ENCODE measurements around the gene SERPIND1.
A peak's percentile ranks its signal among the peaks of the same experiment; 100 is the strongest.

SERPIND1 gene

DNA sequence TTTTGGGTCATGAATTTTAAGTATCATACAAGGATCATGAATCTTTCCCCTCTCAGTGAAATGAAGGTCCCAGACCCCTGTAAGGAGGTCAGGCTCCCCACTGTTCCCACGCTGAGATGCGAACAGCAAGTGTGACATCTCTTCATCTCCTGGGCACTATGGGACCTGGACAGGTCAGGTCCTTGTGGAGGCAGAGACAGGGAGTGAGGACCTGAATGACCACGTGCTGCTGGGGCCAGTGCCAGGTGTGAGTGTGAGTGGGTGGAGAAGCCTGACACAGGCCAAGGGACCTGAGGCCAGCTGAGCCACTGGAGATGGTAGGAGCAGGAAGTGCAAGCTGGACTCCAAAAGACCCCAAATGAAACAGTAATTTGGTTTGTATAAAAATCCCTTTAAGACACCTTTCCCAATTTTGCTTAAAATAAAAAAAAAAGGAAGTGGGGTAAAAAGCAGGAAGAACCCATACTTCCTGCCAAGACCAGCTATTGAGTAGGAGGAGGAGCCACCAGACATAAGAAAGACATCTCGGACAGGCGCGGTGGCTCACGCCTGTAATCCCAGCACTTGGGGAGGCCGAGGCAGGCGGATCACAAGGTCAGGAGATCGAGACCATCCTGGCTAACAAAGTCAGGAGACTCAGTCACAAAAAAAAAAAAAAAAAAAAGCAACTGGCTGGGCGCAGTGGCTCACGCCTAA lies 35.4 kb upstream of the SERPIND1 start:
- no peak overlapping the region for H3K4me3 ChIP-seq (ENCODE audit: low read depth, low read length)
- TF ChIP-seq, protein P1, sequence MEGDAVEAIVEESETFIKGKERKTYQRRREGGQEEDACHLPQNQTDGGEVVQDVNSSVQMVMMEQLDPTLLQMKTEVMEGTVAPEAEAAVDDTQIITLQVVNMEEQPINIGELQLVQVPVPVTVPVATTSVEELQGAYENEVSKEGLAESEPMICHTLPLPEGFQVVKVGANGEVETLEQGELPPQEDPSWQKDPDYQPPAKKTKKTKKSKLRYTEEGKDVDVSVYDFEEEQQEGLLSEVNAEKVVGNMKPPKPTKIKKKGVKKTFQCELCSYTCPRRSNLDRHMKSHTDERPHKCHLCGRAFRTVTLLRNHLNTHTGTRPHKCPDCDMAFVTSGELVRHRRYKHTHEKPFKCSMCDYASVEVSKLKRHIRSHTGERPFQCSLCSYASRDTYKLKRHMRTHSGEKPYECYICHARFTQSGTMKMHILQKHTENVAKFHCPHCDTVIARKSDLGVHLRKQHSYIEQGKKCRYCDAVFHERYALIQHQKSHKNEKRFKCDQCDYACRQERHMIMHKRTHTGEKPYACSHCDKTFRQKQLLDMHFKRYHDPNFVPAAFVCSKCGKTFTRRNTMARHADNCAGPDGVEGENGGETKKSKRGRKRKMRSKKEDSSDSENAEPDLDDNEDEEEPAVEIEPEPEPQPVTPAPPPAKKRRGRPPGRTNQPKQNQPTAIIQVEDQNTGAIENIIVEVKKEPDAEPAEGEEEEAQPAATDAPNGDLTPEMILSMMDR (IDR thresholded peaks at IDR 0.05; ENCODE audit: low read depth, low read length), result no peak

DNA sequence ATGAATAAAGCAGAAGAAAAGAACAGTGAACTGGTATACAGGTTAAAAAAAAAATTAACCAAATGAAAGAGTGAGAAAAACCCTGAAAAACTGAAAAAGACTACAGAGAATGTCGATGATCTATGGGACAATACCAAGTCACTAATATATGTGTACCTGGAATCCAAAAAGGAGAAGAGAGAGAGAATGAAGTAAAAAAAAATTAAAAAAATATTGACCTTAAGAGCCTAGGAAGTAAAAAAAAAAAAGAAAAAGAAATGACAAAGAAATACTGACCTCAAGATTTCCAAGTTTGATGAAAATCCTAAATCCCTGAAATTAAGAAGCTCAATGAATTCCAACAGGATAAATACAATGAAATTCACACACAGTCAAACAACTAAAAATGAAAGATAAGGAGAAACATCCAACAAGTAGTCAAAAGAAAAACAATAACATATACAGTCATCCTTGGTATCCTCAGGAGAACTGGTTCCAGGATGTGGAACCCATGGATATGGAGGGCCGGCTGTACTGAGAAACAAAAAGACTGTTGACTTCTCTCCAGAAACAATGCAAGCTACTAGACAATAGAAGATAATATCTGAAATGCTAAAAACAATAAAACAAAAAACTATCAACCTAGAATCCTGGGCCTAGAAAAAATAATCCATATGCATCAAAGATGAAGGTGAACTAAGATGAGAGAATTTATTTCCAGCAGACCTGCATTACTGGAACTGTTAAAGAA lies 33.5 kb upstream of the SERPIND1 start:
- H3K4me3 ChIP-seq (ENCODE audit: low read depth, low read length), result no peak overlapping the region
- TF ChIP-seq, protein P1 (IDR thresholded peaks at IDR 0.05; ENCODE audit: low read depth, low read length), result no peak

DNA sequence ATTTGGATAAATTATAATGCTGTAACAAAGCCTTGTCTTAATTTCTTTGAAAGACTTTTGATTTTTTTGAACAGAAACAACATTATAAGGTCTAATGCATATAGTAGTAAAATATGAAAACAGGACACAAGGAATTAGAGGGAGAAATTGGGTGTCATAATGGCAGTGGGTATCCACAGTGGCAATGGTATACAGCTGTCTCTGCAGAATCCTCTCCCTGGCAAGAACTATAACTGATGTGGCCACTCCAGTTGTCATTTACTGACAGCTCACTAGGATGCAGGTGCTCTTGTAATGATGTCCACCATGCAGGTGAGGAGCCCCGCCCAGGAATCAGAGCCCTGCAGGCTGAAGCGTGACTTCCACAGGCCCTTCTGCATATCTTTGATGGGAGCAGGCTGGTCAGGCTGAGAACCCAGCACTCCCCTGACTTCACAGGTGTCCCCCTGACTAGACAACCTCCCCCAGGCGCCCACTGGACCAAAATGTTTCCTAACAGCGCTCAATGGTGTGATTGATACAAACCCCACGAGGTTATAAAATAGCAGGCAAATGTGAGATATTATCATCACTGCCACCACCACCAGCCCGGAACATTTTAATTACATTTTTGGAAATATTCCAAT lies 32.8 kb upstream of the SERPIND1 start:
- no peak overlapping the region for H3K4me3 ChIP-seq (ENCODE audit: low read depth, low read length)
- TF ChIP-seq, protein P1 (IDR thresholded peaks at IDR 0.05; ENCODE audit: low read depth, low read length), result 0 out of 2 replicates have a peak, but pooled peaks have one; percentile 2

DNA sequence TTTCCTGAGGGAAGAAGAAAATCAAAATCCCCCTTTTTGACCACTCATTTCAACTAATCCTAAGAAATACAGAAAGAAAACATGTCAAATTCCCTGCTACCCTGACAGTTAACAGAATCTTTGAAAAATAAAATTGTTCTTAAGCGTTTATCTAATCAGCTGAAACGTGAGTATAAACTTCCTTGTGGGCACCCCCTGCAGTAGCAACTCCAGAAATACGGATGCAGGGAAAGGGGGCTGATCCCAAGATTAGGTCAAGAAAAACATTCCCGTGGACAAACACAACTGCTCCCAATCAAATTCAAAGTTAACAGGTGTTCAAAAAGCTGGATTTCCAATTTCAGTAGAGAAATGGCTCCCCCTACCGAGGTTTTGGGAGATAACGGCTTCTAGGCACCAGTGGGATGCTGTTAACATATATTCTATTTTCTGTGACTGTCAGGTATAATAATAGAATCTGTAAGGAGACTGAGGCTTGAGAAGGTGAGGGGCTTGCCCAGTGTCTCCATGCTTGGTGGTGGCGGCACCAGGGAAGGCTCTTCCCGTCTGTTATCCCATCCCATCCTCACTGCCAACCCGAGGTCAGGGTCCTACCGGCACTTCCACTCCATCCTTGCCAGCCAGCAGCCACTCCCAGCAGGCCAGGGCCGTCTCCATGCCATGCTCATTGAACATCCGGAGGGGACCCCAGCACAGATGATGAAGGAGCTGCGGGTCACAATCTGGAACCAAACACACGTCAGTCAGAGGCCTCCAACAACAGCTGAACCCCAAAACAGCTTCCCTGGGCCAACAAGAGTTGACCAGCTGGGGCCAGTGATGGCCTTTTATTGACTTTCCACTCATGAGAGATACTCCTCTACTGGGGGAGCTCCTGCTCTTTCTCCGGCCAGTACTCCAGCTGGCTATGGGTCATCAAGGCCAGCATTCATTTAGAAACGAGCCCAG lies 32.0 kb upstream of the SERPIND1 start:
- TF ChIP-seq, protein P1 (IDR thresholded peaks at IDR 0.05; ENCODE audit: low read depth, low read length), result peak; percentile 50; the same call in 1 of the 2 replicates
- no peak overlapping the region for H3K4me3 ChIP-seq (ENCODE audit: low read depth, low read length)

DNA sequence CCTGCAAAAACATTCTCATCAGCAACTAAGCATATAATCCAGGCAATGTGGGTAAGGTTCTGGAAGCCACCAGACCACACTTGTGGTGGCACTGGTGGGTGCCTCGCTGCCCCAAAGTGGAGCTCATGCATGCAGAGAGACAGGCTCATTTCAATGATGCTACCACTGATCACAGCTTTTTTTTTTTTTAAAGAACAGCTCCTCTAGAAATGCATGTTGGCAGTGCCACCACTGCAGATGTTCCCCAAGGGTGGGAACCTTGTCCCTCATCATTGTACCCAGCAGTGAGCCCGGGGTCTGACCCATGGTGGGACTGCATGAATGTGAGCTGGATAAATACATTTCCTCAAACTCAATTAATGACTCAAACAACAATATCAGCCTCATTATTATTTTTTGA lies 31.1 kb upstream of the SERPIND1 start:
- TF ChIP-seq, protein P1 (IDR thresholded peaks at IDR 0.05; ENCODE audit: low read depth, low read length), result no peak
- no peak overlapping the region for H3K4me3 ChIP-seq (ENCODE audit: low read depth, low read length)

DNA sequence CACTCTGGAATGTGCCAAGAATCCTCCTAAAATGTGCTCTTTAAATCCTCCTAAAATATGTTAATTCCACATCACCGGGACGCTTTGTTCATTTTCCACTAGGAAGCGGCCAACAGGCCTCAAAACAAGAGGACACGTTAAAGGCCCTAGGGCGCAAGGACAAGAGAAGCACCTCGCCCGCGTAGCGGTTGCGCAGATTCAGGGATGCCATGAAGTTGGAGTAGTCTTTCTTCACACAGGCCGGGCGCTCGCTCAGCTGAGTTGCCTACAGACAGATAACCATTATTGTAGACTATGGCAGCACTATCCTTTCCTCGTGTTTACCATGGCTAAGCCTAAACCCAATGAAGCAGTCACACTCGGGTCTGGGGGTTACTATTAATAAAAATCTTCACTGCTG lies 29.5 kb upstream of the SERPIND1 start:
- no peak overlapping the region for H3K4me3 ChIP-seq (ENCODE audit: low read depth, low read length)
- TF ChIP-seq, protein P1 (IDR thresholded peaks at IDR 0.05; ENCODE audit: low read depth, low read length), result no peak
